ENCODE data around the gene IFIT2. TPM values are rescaled to one million over a fixed set of nuclear protein-coding genes. Genes with fewer than 3 reads are reported as not detected.

The IFIT2 gene
- total RNA-seq, 1 experiment from 2014 or later: 0.58 TPM

GRCh38 chr10:89357096-89357495 lies 55.2 kb downstream of the IFIT2 start:
- intact Hi-C loops (cut with micrococcal nuclease): no loop called here
- BruUV-seq (replicated peaks): no TSS peak
- Mint-ChIP-seq H3K4me3 (ENCODE audit: unreplicated experiment) (no peak overlapping the region), H3K4me1 (ENCODE audit: insufficient read depth, unreplicated experiment) (peaks cover 12% of the 10 kb centered on the region), H3K27ac (ENCODE audit: low read depth, unreplicated experiment) (no peak overlapping the region), H3K36me3 (ENCODE audit: insufficient read depth, unreplicated experiment) (peaks cover 6% of the 10 kb centered on the region), H3K9me3 (ENCODE audit: unreplicated experiment) (peaks cover 6% of the 10 kb centered on the region), H3K27me3 (ENCODE audit: insufficient read depth, unreplicated experiment) (no peaks in the 10 kb centered on the region)
- TF ChIP-seq, protein P1, sequence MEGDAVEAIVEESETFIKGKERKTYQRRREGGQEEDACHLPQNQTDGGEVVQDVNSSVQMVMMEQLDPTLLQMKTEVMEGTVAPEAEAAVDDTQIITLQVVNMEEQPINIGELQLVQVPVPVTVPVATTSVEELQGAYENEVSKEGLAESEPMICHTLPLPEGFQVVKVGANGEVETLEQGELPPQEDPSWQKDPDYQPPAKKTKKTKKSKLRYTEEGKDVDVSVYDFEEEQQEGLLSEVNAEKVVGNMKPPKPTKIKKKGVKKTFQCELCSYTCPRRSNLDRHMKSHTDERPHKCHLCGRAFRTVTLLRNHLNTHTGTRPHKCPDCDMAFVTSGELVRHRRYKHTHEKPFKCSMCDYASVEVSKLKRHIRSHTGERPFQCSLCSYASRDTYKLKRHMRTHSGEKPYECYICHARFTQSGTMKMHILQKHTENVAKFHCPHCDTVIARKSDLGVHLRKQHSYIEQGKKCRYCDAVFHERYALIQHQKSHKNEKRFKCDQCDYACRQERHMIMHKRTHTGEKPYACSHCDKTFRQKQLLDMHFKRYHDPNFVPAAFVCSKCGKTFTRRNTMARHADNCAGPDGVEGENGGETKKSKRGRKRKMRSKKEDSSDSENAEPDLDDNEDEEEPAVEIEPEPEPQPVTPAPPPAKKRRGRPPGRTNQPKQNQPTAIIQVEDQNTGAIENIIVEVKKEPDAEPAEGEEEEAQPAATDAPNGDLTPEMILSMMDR (IDR thresholded peaks at IDR 0.05; ENCODE audit: unreplicated experiment): no peak
- no peak for DNase-seq (ENCODE audit: unreplicated experiment)
- ChIA-PET POLR2A (interaction anchor here (0.6 to 1.5 kb wide), 2 partner anchors 36 to 61 kb away, joined by 3 read pairs; no protein-coding TSS in a partner anchor), CTCF (interaction anchor here (0.7 to 5.7 kb wide), 3 partner anchors 12 to 32 kb away, joined by 4 to 40 read pairs (median 4); partner anchors contain the start of gene IFIT1B)

- BruUV-seq (replicated peaks): no TSS peak
- H3K27ac Mint-ChIP-seq (ENCODE audit: low read depth, unreplicated experiment): no peak overlapping the region
- H3K4me1 Mint-ChIP-seq (ENCODE audit: insufficient read depth, unreplicated experiment): peaks cover 3% of the 10 kb centered on the region
- peaks cover 6% of the 10 kb centered on the region for H3K36me3 Mint-ChIP-seq (ENCODE audit: insufficient read depth, unreplicated experiment)
- no peak for DNase-seq (ENCODE audit: unreplicated experiment)
- intact Hi-C loops (cut with micrococcal nuclease): no loop called here
- peaks cover 6% of the 10 kb centered on the region for H3K9me3 Mint-ChIP-seq (ENCODE audit: unreplicated experiment)
- CTCF ChIA-PET: interaction anchor here (0.7 to 5.7 kb wide), 2 partner anchors 11 to 32 kb away, joined by 4 to 40 read pairs; no protein-coding TSS in a partner anchor
- no peak overlapping the region for H3K4me3 Mint-ChIP-seq (ENCODE audit: unreplicated experiment)
- TF ChIP-seq, protein P1 (IDR thresholded peaks at IDR 0.05; ENCODE audit: unreplicated experiment): no peak
- POLR2A ChIA-PET: interaction anchor here (0.6 to 1.5 kb wide), 4 partner anchors 14 to 633 kb away, joined by 3 to 4 read pairs (median 3); no protein-coding TSS in a partner anchor
- no peaks in the 10 kb centered on the region for H3K27me3 Mint-ChIP-seq (ENCODE audit: insufficient read depth, unreplicated experiment)
Observed at GRCh38 chr10:89357975-89358374, 56.1 kb downstream of the IFIT2 start.

Other genes with a start within 250 kb of the IFIT2 start
- gene CH25H, start 94.7 kb upstream of the IFIT2 start, total RNA-seq (2022): not detected in 2 replicates
- gene LIPA, start 50.3 kb upstream of the IFIT2 start, total RNA-seq (2022): 18.5 and 22.3 TPM in 2 replicates
- gene IFIT3, start 26.0 kb downstream of the IFIT2 start, total RNA-seq (2022): 1.4 and 3.6 TPM in 2 replicates
- not detected in 2 replicates for gene IFIT1B, start 76.0 kb downstream of the IFIT2 start, total RNA-seq (2022)
- gene IFIT1, start 90.6 kb downstream of the IFIT2 start, total RNA-seq (2022): 0.17 and 0.26 TPM in 2 replicates
- gene IFIT5, start 112.5 kb downstream of the IFIT2 start, total RNA-seq (2022): 11.2 and 12.8 TPM in 2 replicates
- 0.09 and 0.10 TPM in 2 replicates for gene SLC16A12, start 233.5 kb downstream of the IFIT2 start, total RNA-seq (2022)

Data from MCF 10A (cell line).